Osteoblast (primary cell): ENCODE data around the gene RPL7A. TPM values are rescaled to one million over a fixed set of nuclear protein-coding genes. Genes with fewer than 3 reads are reported as not detected.

ENCODE experiments used
- DNase-seq: peaks from one replicate; pipeline ENCODE4 v3.0.0; 2011; ENCODE audit warnings: low spot score, mixed read lengths; ENCODE audit not compliant: insufficient read length; ENCODE audit errors: missing footprints
- H2AFZ ChIP-seq: 2 replicates; pipeline ENCODE4 v1.6.0; 2011; ENCODE audit warnings: mild to moderate bottlenecking, low read length
- H3K27ac ChIP-seq: 2 replicates; pipeline ENCODE4 v1.5.1; 2011; ENCODE audit warnings: mild to moderate bottlenecking, low read depth, low read length, moderate library complexity
- H3K27me3 ChIP-seq: 2 replicates; pipeline ENCODE4 v1.6.0; 2012; ENCODE audit warnings: mild to moderate bottlenecking, control low read depth, inconsistent platforms, low read length, moderate library complexity; ENCODE audit not compliant: insufficient read depth
- H3K36me3 ChIP-seq: 2 replicates; pipeline ENCODE4 v1.5.1; 2011; ENCODE audit warnings: mild to moderate bottlenecking, low read length, control low read depth, moderate library complexity; ENCODE audit not compliant: insufficient read depth
- H3K4me1 ChIP-seq: 2 replicates; pipeline ENCODE4 v1.5.1; 2011; ENCODE audit warnings: mild to moderate bottlenecking, low read length, control low read depth, moderate library complexity; ENCODE audit not compliant: insufficient read depth
- H3K4me2 ChIP-seq: 2 replicates; pipeline ENCODE4 v1.6.0; 2011; ENCODE audit warnings: mild to moderate bottlenecking, low read length; ENCODE audit not compliant: insufficient read depth
- H3K4me3 ChIP-seq: fragments of 200-600 bp; sonication (generic); 3 replicates; pipeline ENCODE4 v1.5.1; 2012; ENCODE audit warnings: mild to moderate bottlenecking, low read length, inconsistent platforms; ENCODE audit not compliant: insufficient read depth
- H3K79me2 ChIP-seq: 2 replicates; pipeline ENCODE4 v1.6.0; 2012; ENCODE audit warnings: mild to moderate bottlenecking, low read length, control low read depth, inconsistent platforms; ENCODE audit not compliant: insufficient read depth
- H3K9me3 ChIP-seq: 2 replicates; pipeline ENCODE4 v1.5.1; 2011; ENCODE audit warnings: low read depth, low read length, control low read depth
- H4K20me1 ChIP-seq: 2 replicates; pipeline ENCODE4 v1.6.0; 2012; ENCODE audit warnings: mild to moderate bottlenecking, low read length, control low read depth; ENCODE audit not compliant: insufficient read depth
- total RNA-seq: library from RNA; depleted of rRNA; stranded (reverse); fragments of >200 nt; gene quantifications from 2 replicates; pipeline ENCODE4 v1.2.3, GENCODE V29; 2012
- TF ChIP-seq, protein P1 (sequence below): IDR thresholded peaks from 2 replicates; pipeline ENCODE4 v1.5.1; 2011; ENCODE audit warnings: mild to moderate bottlenecking, low read depth, low read length, moderate library complexity; ENCODE audit errors: extremely low read depth

Gene RPL7A
- total RNA-seq, 1 donor: 1,763 TPM

DNA sequence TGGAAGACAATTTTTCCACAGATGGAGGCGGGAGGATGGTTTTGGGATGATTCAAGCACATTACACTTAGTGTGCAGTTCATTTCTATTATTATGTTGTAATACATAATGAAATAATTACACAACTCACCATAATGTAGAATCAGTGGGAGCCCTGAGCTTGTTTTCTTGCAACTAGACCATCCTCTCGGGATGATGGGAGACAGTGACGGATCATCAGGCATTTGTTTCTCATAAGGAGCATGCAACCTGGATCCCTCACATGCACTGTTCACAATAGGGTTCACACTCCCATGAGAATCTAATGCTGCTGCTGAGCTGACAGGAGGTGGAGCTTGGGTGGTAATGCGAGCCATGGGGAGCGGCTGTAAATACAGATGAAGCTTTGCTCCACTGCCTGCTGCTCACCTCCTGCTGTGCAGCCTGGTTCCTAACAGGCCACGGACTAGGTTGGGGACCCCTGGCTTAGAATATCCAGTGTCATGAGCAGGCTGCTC, 29.8 kb downstream of the RPL7A start:
- TF ChIP-seq, protein P1, sequence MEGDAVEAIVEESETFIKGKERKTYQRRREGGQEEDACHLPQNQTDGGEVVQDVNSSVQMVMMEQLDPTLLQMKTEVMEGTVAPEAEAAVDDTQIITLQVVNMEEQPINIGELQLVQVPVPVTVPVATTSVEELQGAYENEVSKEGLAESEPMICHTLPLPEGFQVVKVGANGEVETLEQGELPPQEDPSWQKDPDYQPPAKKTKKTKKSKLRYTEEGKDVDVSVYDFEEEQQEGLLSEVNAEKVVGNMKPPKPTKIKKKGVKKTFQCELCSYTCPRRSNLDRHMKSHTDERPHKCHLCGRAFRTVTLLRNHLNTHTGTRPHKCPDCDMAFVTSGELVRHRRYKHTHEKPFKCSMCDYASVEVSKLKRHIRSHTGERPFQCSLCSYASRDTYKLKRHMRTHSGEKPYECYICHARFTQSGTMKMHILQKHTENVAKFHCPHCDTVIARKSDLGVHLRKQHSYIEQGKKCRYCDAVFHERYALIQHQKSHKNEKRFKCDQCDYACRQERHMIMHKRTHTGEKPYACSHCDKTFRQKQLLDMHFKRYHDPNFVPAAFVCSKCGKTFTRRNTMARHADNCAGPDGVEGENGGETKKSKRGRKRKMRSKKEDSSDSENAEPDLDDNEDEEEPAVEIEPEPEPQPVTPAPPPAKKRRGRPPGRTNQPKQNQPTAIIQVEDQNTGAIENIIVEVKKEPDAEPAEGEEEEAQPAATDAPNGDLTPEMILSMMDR: no peak
- H3K9me3 ChIP-seq: no peaks in the 10 kb centered on the region
- no peaks in the 10 kb centered on the region for H3K27me3 ChIP-seq
- H4K20me1 ChIP-seq: peaks cover 21% of the 10 kb centered on the region
- peaks cover 31% of the 10 kb centered on the region for H3K79me2 ChIP-seq
- H2AFZ ChIP-seq: no peak overlapping the region
- H3K36me3 ChIP-seq: peaks cover 11% of the 10 kb centered on the region
- no peak overlapping the region for H3K27ac ChIP-seq
- no peak overlapping the region for H3K4me3 ChIP-seq
- H3K4me2 ChIP-seq: no peak overlapping the region
- peaks cover 20% of the 10 kb centered on the region for H3K4me1 ChIP-seq
- peak; percentile 47 for DNase-seq

DNA sequence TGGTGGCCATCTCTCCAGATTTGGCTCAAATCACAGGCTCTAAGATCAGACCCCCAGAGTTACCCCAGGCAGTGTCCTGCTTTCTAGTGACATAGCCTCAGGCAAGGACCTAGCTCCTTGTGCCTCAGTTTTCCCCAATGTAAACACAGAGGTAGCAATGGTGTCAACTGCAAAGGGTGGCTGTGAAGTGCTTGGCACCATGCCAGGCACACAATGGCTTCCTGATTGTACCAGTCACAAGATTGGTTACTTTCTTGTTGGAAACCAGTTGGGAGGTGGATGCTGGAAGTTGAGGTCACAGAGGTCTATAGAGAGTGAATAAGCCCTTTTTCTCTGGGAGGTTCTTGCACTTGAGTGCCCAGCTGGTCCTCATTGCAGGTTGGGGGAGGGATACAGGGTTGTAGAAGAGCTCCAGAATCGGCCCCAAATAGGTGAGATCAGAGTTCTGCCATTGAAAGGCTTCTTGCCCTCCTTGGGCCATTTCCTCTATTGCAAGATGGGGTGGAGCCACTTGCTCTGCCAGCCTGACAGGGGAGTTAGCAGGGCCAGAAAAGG, 30.5 kb downstream of the RPL7A start:
- Histone ChIP-seq H3K4me2 (no peak overlapping the region), H3K4me1 (peaks cover 14% of the 10 kb centered on the region), H3K79me2 (peaks cover 24% of the 10 kb centered on the region), H3K9me3 (no peaks in the 10 kb centered on the region), H3K4me3 (no peak overlapping the region), H4K20me1 (peaks cover 15% of the 10 kb centered on the region), H3K27ac (no peak overlapping the region), H3K27me3 (no peaks in the 10 kb centered on the region), H2AFZ (no peak overlapping the region), H3K36me3 (peaks cover 4% of the 10 kb centered on the region)
- peak; percentile 56 for DNase-seq
- TF ChIP-seq, protein P1: no peak

DNA sequence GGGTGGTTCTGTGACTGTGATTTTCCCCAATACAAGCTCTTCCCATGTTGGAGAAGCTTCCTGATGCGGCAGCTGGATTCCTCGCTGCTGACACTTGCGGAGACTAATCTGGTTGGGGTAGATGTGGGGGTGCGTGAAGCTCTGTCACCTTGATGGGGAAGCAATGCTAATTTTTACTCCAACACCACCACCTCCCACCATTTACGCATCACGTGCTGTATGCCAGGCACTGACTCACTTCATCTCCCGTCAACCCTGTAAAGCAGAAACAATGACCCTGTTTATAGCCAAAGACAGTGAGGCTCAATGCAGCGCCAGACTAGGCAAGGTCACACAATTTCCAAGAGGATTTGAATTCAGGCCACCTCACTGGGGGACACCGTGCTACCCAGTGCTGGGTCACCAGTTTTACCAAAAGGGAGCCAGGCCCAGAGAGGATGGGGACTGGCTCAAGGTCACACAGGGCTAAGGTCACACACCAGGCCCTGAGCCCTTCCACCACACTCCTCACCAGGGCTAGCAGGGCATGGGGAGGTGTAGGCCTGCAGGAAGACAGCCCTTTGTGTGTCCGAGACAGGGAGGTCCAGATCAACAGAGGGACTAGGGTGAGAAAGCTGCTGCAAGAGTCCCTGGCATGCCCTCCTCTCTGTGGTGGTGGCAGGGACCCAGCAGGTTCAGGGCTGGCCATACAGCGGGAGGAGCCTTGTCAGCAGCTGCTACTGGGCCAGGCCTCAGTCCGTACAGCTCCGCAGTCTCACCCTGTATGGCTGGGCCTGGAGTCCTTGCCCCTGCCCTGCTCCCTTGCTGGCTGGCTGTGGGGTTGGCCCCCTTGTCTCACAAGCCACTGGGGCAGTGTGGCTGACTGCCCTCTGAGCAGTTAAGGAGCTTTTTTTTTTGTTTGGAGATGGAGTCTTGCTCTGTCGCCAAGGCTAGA, 31.4 kb downstream of the RPL7A start:
- H3K4me3 ChIP-seq: no peak overlapping the region
- H3K4me1 ChIP-seq: peaks cover 7% of the 10 kb centered on the region
- H3K79me2 ChIP-seq: peaks cover 15% of the 10 kb centered on the region
- TF ChIP-seq, protein P1: no peak
- no peak overlapping the region for H3K27ac ChIP-seq
- H3K9me3 ChIP-seq: no peaks in the 10 kb centered on the region
- H3K4me2 ChIP-seq: no peak overlapping the region
- DNase-seq: peak; percentile 23
- no peaks in the 10 kb centered on the region for H3K27me3 ChIP-seq
- H3K36me3 ChIP-seq: no peaks in the 10 kb centered on the region
- H4K20me1 ChIP-seq: peaks cover 7% of the 10 kb centered on the region
- H2AFZ ChIP-seq: no peak overlapping the region

DNA sequence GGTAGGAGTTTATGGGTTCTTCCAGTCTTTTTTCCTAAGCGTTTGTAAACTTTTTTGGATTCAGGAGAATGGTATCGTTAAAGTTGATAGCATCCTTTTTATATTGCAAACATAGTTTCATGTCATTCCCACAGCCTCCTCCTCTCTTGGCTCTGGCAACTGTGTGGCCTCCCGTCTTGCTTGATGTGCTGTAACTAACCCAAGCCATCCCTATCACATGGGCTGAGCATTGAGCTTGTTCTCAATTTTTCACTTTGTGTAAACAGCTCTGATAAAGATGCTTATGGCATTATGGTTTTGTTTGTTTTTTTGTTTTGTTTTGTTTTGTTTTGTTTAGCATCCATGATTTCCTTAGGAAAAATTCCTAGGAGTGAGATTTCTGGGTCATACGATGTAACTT, 32.7 kb downstream of the RPL7A start:
- Histone ChIP-seq H3K9me3 (no peaks in the 10 kb centered on the region), H3K4me2 (no peak overlapping the region), H3K4me3 (no peak overlapping the region), H3K27me3 (no peaks in the 10 kb centered on the region), H3K36me3 (no peaks in the 10 kb centered on the region), H3K79me2 (peaks cover 1% of the 10 kb centered on the region), H2AFZ (no peak overlapping the region), H4K20me1 (no peaks in the 10 kb centered on the region), H3K4me1 (peaks cover 7% of the 10 kb centered on the region), H3K27ac (no peak overlapping the region)
- TF ChIP-seq, protein P1: no peak
- no peak for DNase-seq
